ENCODE results near the gene MKLN1. TPM values are rescaled to one million over a fixed set of nuclear protein-coding genes. Genes with fewer than 3 reads are reported as not detected.

MKLN1 gene
- total and polyA plus RNA-seq, 2 of the 4 experiments (the other 2 are of a cell fraction) = 17.5 to 52.0 TPM

GRCh38 chr7:131546126-131546525, 218.4 kb downstream of the MKLN1 start:
- no peak overlapping the region for H3K23ac ChIP-seq (ENCODE audit: low read depth, low read length)
- no peak overlapping the region for H3K4ac ChIP-seq (ENCODE audit: low read depth, low read length)
- peaks cover under 1% of the 10 kb centered on the region; the same call in 1 of the 2 replicates for H3K27me3 ChIP-seq (ENCODE audit: control insufficient read depth, insufficient read depth, low read length)
- no peak overlapping the region for H2BK120ac ChIP-seq (ENCODE audit: low read depth, low read length)
- H2BK5ac ChIP-seq (ENCODE audit: low read depth, low read length, poor library complexity, severe bottlenecking) = no peak overlapping the region
- ATAC-seq (ENCODE audit: low read depth) = no peak; the same call in 1 of the 2 replicates
- H3K9me1 ChIP-seq (ENCODE audit: insufficient read depth, low read length) = peaks cover 8% of the 10 kb centered on the region; the same call in 1 of the 2 replicates
- H4K20me1 ChIP-seq (ENCODE audit: insufficient read depth, low read length) = no peaks in the 10 kb centered on the region
- no peak overlapping the region for H3K56ac ChIP-seq (ENCODE audit: extremely low read depth, insufficient read depth, low read length)
- H3K4me1 ChIP-seq (ENCODE audit: control insufficient read depth, insufficient read depth, low read length) = no peaks in the 10 kb centered on the region
- in situ Hi-C loops (cut with MboI; ENCODE audit: low sequenced_read_pairs) (loop anchor here (10.0 kb wide), 1 partner anchor 109 kb away; no protein-coding TSS in a partner anchor), intact Hi-C loops (cut with micrococcal nuclease) (no loop called here), dilution Hi-C loops (cut with HindIII; ENCODE audit: low sequenced_read_pairs, unreplicated experiment) (no loop called here)
- DNase-seq = no peak
- no peak overlapping the region for H2AK5ac ChIP-seq (ENCODE audit: low read depth, low read length)
- peak overlapping the region; percentile 76; the same call in 1 of the 2 replicates for H3K4me2 ChIP-seq (ENCODE audit: low read depth, low read length)
- ChIA-PET POLR2A (ENCODE audit: unreplicated experiment) (no interaction called here), CTCF (interaction anchor here (1.0 to 1.1 kb wide), 2 partner anchors 13 to 21 kb away, joined by 3 read pairs; no protein-coding TSS in a partner anchor)
- TF ChIP-seq CHD1 (IDR thresholded peaks at IDR 0.05; ENCODE audit: low read depth, low read length) (no peak), ELK1 (IDR thresholded peaks at IDR 0.05; ENCODE audit: borderline replicate concordance, low read depth, low read length) (no peak), FOS (IDR thresholded peaks at IDR 0.05; ENCODE audit: low read depth, low read length) (no peak), RFX5 (IDR thresholded peaks at IDR 0.05; ENCODE audit: low read depth, low read length) (no peak), MAFK (IDR thresholded peaks at IDR 0.05; ENCODE audit: low read depth, low read length) (no peak), CTCF (conservative IDR thresholded peaks at IDR 0.05; ENCODE audit: low read depth, low read length) (no peak), RCOR1 (IDR thresholded peaks at IDR 0.05; ENCODE audit: insufficient replicate concordance, low read length) (no peak), MAZ (IDR thresholded peaks at IDR 0.05; ENCODE audit: borderline replicate concordance, low read depth, low read length) (no peak), BHLHE40 (IDR thresholded peaks at IDR 0.05; ENCODE audit: low read depth, low read length) (no peak)
- peaks cover 0 to 29% of the 10 kb centered on the region in 2 experiments; a peak in 3 of 4 replicates for H3K79me1 ChIP-seq (ENCODE audit: low read depth in 1 of 2, low read length in 2 of 2)
- no peaks in the 10 kb centered on the region for H3K36me3 ChIP-seq (ENCODE audit: control insufficient read depth, insufficient read depth, low read length)
- peak overlapping the region; percentile 58 for H2AFZ ChIP-seq (replicated peaks; ENCODE audit: low read length, poor library complexity)
- H2AK9ac ChIP-seq (replicated peaks; ENCODE audit: low read depth, low read length, poor library complexity) = peak overlapping the region; percentile 76
- H4K8ac ChIP-seq (ENCODE audit: low read depth in 2 of 2, low read length in 2 of 2) = no peak overlapping the region
- peak overlapping the region; percentile 75; the same call in 1 of the 2 replicates for H3K14ac ChIP-seq (replicated peaks; ENCODE audit: low read depth, low read length)
- no CpG with 5 or more reads among the region's 12 CpGs for WGBS, 2 experiments (ENCODE audit: extremely low coverage in 2 of 2, insufficient read length in 1 of 2)
- no peak overlapping the region for H3K9ac ChIP-seq (ENCODE audit: low read depth, low read length)
- BruUV-seq (replicated peaks) = no TSS peak
- no peak overlapping the region for H3K18ac ChIP-seq (ENCODE audit: low read depth, low read length)
- H3K27ac ChIP-seq (ENCODE audit: insufficient read depth, low read length) = no peak overlapping the region
- no peak overlapping the region for H2BK20ac ChIP-seq (ENCODE audit: low read depth, low read length)
- H4K5ac ChIP-seq (ENCODE audit: low read depth, low read length) = no peak overlapping the region
- H2BK15ac ChIP-seq (ENCODE audit: low read depth, low read length) = no peak overlapping the region
- no peak overlapping the region for H3K4me3 ChIP-seq (ENCODE audit: insufficient read depth, low read depth, low read length)
- no peak overlapping the region for H4K91ac ChIP-seq (ENCODE audit: insufficient read depth, low read depth, low read length)
- H3K9me3 ChIP-seq (ENCODE audit: control insufficient read depth, insufficient read depth, low read length) = no peaks in the 10 kb centered on the region
